ENCODE results near the gene MAGOHB. TPM values are rescaled to one million over a fixed set of nuclear protein-coding genes. Genes with fewer than 3 reads are reported as not detected.

Gene MAGOHB
- total and polyA plus RNA-seq, 2 of the 4 experiments (the other 2 are of a cell fraction), result 6.3 to 20.3 TPM

DNA sequence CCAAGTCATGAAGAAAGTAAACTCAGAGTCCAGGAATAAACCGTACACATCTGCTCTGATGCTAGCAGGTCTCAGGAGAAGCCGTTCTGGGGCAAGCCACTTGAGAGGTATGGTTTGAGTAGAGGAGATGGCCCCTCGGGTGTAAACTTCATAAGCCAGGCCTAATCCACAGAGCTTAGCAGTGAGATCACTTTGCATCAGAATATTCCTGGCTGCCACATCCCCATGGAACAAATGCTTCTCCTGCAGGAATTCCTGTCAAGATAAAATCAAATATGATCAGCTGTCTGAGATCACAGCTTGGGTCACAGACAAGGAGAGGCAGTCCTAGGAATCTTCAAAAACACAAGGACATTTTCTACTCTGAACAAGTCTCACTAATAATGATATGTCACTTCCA lies 11.2 kb upstream of the MAGOHB start:
- ChIA-PET CTCF (no interaction called here), POLR2A (ENCODE audit: unreplicated experiment) (no interaction called here)
- no peak overlapping the region for H2BK20ac ChIP-seq (ENCODE audit: low read depth, low read length)
- no peak overlapping the region for H3K9ac ChIP-seq (ENCODE audit: low read depth, low read length)
- H3K14ac ChIP-seq (replicated peaks; ENCODE audit: low read depth, low read length), result no peak overlapping the region
- no peaks in the 10 kb centered on the region; the same call in 1 of the 2 replicates for H3K4me1 ChIP-seq (ENCODE audit: control insufficient read depth, insufficient read depth, low read length)
- no peak overlapping the region for H3K23ac ChIP-seq (ENCODE audit: low read depth, low read length)
- no peaks in the 10 kb centered on the region for H4K20me1 ChIP-seq (ENCODE audit: insufficient read depth, low read length)
- no peak overlapping the region for H4K8ac ChIP-seq (ENCODE audit: low read depth in 2 of 2, low read length in 2 of 2)
- DNase-seq (no peak), ATAC-seq (ENCODE audit: low read depth) (no peak)
- H2AFZ ChIP-seq (replicated peaks; ENCODE audit: low read length, poor library complexity), result no peak overlapping the region
- H2AK5ac ChIP-seq (ENCODE audit: low read depth, low read length), result no peak overlapping the region
- H3K79me1 ChIP-seq (ENCODE audit: low read depth in 1 of 2, low read length in 2 of 2), result no peaks in the 10 kb centered on the region
- no peak overlapping the region for H2AK9ac ChIP-seq (replicated peaks; ENCODE audit: low read depth, low read length, poor library complexity)
- no CpG with 5 or more reads among the region's 3 CpGs for WGBS, 2 experiments (ENCODE audit: extremely low coverage in 2 of 2, insufficient read length in 1 of 2)
- no peaks in the 10 kb centered on the region for H3K27me3 ChIP-seq (ENCODE audit: control insufficient read depth, insufficient read depth, low read length)
- dilution Hi-C loops (cut with HindIII; ENCODE audit: low sequenced_read_pairs, unreplicated experiment), result no loop called here
- in situ Hi-C loops (cut with MboI; ENCODE audit: low sequenced_read_pairs), result no loop called here
- no peak overlapping the region for H2BK15ac ChIP-seq (ENCODE audit: low read depth, low read length)
- no peak overlapping the region for H3K56ac ChIP-seq (ENCODE audit: extremely low read depth, insufficient read depth, low read length)
- no peak overlapping the region for H3K27ac ChIP-seq (ENCODE audit: insufficient read depth, low read length)
- no peak overlapping the region for H3K4me3 ChIP-seq (ENCODE audit: insufficient read depth, low read depth, low read length)
- H3K4me2 ChIP-seq (ENCODE audit: low read depth, low read length), result no peak overlapping the region
- no peak overlapping the region for H4K91ac ChIP-seq (ENCODE audit: insufficient read depth, low read depth, low read length)
- no peak for TF ChIP-seq MAFK (IDR thresholded peaks at IDR 0.05; ENCODE audit: low read depth, low read length)
- TF ChIP-seq, protein P1, sequence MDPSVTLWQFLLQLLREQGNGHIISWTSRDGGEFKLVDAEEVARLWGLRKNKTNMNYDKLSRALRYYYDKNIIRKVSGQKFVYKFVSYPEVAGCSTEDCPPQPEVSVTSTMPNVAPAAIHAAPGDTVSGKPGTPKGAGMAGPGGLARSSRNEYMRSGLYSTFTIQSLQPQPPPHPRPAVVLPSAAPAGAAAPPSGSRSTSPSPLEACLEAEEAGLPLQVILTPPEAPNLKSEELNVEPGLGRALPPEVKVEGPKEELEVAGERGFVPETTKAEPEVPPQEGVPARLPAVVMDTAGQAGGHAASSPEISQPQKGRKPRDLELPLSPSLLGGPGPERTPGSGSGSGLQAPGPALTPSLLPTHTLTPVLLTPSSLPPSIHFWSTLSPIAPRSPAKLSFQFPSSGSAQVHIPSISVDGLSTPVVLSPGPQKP (IDR thresholded peaks at IDR 0.05; ENCODE audit: borderline replicate concordance, low read depth, low read length), result no peak
- no peak overlapping the region for H4K5ac ChIP-seq (ENCODE audit: low read depth, low read length)
- no peak overlapping the region for H2BK120ac ChIP-seq (ENCODE audit: low read depth, low read length)
- H3K18ac ChIP-seq (ENCODE audit: low read depth, low read length), result no peak overlapping the region
- H3K4ac ChIP-seq (ENCODE audit: low read depth, low read length), result no peak overlapping the region
- no peaks in the 10 kb centered on the region for H3K9me1 ChIP-seq (ENCODE audit: insufficient read depth, low read length)
- H3K9me3 ChIP-seq (ENCODE audit: control insufficient read depth, insufficient read depth, low read length), result no peaks in the 10 kb centered on the region
- no peak overlapping the region for H2BK5ac ChIP-seq (ENCODE audit: low read depth, low read length, poor library complexity, severe bottlenecking)
- BruUV-seq (replicated peaks), result no TSS peak
- intact Hi-C loops (cut with micrococcal nuclease), result loop anchor here (5.0 kb wide), 1 partner anchor 43 kb away; no protein-coding TSS in a partner anchor
- no peaks in the 10 kb centered on the region for H3K36me3 ChIP-seq (ENCODE audit: control insufficient read depth, insufficient read depth, low read length)
